ENCODE measurements around the gene C9orf40. TPM values are rescaled to one million over a fixed set of nuclear protein-coding genes. Genes with fewer than 3 reads are reported as not detected.

C9orf40 gene
- polyA plus RNA-seq, 3 donors = 0.44 to 1.1 (median 0.47) TPM

DNA sequence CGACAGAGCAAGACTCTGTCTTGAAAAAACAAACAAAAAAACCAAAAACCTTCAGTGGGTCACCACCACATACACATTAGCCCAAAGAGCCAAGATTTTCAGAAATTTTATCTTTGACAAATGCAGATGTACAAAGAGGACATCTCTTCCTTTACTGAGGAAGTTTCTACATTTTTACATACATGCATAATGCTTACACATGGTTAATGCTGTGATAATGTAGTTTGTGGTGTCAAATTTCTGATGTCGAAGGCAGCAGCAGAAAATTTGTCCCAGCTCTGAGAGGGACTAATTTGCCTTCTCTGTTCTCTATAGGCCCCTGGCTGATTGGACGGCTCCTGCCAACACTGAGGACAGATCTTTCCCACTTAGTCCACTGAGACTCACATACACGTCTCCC is 24.6 kb upstream of the C9orf40 start:
- Histone ChIP-seq H3K4me3 (replicated peaks in 1 of 3; ENCODE audit: low read depth in 2 of 3, low read length in 3 of 3) (no peak overlapping the region), H3K79me2 (ENCODE audit: insufficient read depth, low read length) (no peaks in the 10 kb centered on the region), H3K4me2 (replicated peaks; ENCODE audit: extremely low read depth, low read length, poor library complexity, severe bottlenecking) (no peak overlapping the region), H3K9me3 (replicated peaks in 1 of 2; ENCODE audit: control insufficient read depth in 1 of 2, insufficient read depth in 1 of 2, low read length in 2 of 2) (peaks cover 0 to 5% of the 10 kb centered on the region in 2 donors), H3K27me3 (ENCODE audit: control insufficient read depth in 2 of 2, insufficient read depth in 2 of 2, low read length in 2 of 2) (no peaks in the 10 kb centered on the region), H2AFZ (ENCODE audit: insufficient read depth, low read depth, low read length, poor library complexity, severe bottlenecking) (no peak overlapping the region), H4K20me1 (ENCODE audit: insufficient read depth, low read length) (no peaks in the 10 kb centered on the region), H3K36me3 (replicated peaks in 1 of 2; ENCODE audit: control insufficient read depth in 1 of 2, insufficient read depth in 2 of 2, low read length in 2 of 2) (peaks cover 0 to 2% of the 10 kb centered on the region in 2 donors), H3K27ac (ENCODE audit: low read depth in 1 of 2, low read length in 2 of 2) (no peak overlapping the region), H3K9ac (ENCODE audit: insufficient read depth, low read length, poor library complexity, severe bottlenecking) (no peak overlapping the region), H3K4me1 (ENCODE audit: control insufficient read depth in 1 of 2, insufficient read depth in 2 of 2, low read length in 2 of 2) (no peaks in the 10 kb centered on the region)
- WGBS (ENCODE audit: insufficient coverage) = 100% methylated on average over 1 of the region's 4 CpGs
- Mint-ChIP-seq H3K4me3 (no peak overlapping the region), H3K27me3 (ENCODE audit: low read depth in 3 of 3) (peaks cover 0 to 2% (median 0%) of the 10 kb centered on the region in 3 donors), H3K27ac (no peak overlapping the region), H3K36me3 (peaks cover 9 to 20% of the 10 kb centered on the region in 2 donors), H3K4me1 (no peaks in the 10 kb centered on the region), H3K9me3 (peaks cover 0 to 10% (median 3%) of the 10 kb centered on the region in 7 donors)
- TF ChIP-seq, protein P1, sequence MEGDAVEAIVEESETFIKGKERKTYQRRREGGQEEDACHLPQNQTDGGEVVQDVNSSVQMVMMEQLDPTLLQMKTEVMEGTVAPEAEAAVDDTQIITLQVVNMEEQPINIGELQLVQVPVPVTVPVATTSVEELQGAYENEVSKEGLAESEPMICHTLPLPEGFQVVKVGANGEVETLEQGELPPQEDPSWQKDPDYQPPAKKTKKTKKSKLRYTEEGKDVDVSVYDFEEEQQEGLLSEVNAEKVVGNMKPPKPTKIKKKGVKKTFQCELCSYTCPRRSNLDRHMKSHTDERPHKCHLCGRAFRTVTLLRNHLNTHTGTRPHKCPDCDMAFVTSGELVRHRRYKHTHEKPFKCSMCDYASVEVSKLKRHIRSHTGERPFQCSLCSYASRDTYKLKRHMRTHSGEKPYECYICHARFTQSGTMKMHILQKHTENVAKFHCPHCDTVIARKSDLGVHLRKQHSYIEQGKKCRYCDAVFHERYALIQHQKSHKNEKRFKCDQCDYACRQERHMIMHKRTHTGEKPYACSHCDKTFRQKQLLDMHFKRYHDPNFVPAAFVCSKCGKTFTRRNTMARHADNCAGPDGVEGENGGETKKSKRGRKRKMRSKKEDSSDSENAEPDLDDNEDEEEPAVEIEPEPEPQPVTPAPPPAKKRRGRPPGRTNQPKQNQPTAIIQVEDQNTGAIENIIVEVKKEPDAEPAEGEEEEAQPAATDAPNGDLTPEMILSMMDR (IDR thresholded peaks at IDR 0.05) = no peak
- intact Hi-C loops (cut with micrococcal nuclease) = no loop called here
- DNase-seq = no peak

DNA sequence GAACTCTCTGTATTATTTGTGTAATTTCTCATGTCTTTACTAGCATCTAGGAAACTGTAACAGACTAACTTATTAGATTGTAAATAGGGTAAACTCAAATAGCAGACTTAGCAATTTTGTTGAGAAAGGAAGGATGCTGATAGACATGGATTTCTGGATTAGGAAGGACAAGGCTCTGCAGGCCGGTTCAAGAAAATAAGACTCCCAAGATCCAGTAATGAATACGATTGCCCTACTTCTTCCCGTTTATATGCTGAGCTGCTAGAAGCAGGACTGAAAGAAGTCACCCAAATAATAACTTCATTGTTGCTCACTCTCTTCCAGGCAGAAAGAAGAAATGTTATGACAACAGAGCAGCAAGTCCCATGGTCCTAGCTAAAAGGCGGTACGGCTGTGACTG is 22.8 kb upstream of the C9orf40 start:
- Mint-ChIP-seq H3K4me3 (no peak overlapping the region), H3K9me3 (peaks cover 0 to 10% (median 5%) of the 10 kb centered on the region in 7 donors), H3K27me3 (ENCODE audit: low read depth in 3 of 3) (peaks cover 0 to 2% (median 0%) of the 10 kb centered on the region in 3 donors), H3K27ac (no peak overlapping the region), H3K4me1 (no peaks in the 10 kb centered on the region), H3K36me3 (peaks cover 9 to 20% of the 10 kb centered on the region in 2 donors)
- Histone ChIP-seq H3K9me3 (replicated peaks in 1 of 2; ENCODE audit: control insufficient read depth in 1 of 2, insufficient read depth in 1 of 2, low read length in 2 of 2) (peaks cover 0 to 5% of the 10 kb centered on the region in 2 donors), H3K36me3 (replicated peaks in 1 of 2; ENCODE audit: control insufficient read depth in 1 of 2, insufficient read depth in 2 of 2, low read length in 2 of 2) (peaks cover 0 to 2% of the 10 kb centered on the region in 2 donors), H3K4me1 (ENCODE audit: control insufficient read depth in 1 of 2, insufficient read depth in 2 of 2, low read length in 2 of 2) (no peaks in the 10 kb centered on the region), H3K4me3 (replicated peaks in 1 of 3; ENCODE audit: low read depth in 2 of 3, low read length in 3 of 3) (no peak overlapping the region), H4K20me1 (ENCODE audit: insufficient read depth, low read length) (no peaks in the 10 kb centered on the region), H3K9ac (ENCODE audit: insufficient read depth, low read length, poor library complexity, severe bottlenecking) (no peak overlapping the region), H3K27me3 (ENCODE audit: control insufficient read depth in 2 of 2, insufficient read depth in 2 of 2, low read length in 2 of 2) (no peaks in the 10 kb centered on the region), H3K79me2 (ENCODE audit: insufficient read depth, low read length) (no peaks in the 10 kb centered on the region), H2AFZ (ENCODE audit: insufficient read depth, low read depth, low read length, poor library complexity, severe bottlenecking) (no peak overlapping the region), H3K27ac (ENCODE audit: low read depth in 1 of 2, low read length in 2 of 2) (no peak overlapping the region), H3K4me2 (replicated peaks; ENCODE audit: extremely low read depth, low read length, poor library complexity, severe bottlenecking) (no peak overlapping the region)
- intact Hi-C loops (cut with micrococcal nuclease) = no loop called here
- 100% methylated on average over 3 of the region's 5 CpGs for WGBS (ENCODE audit: insufficient coverage)
- TF ChIP-seq, protein P1 (IDR thresholded peaks at IDR 0.05) = no peak
- no peak for DNase-seq
